ENCODE measurements around the gene LDLR. TPM values are rescaled to one million over a fixed set of nuclear protein-coding genes. Genes with fewer than 3 reads are reported as not detected.
"Not testable (repeated sequence)": the region's sequence is repeated elsewhere in the genome, so short reads cannot be mapped to it uniquely, and the experiment has no call there.

Gene LDLR
- total RNA-seq, 4 donors from 2014 or later: 14.2 to 258 (median 47.5) TPM

GRCh38 chr19:11115042-11115441 is 25.8 kb downstream of the LDLR start:
- intact Hi-C loops (cut with DNase I): no loop called here
- Histone ChIP-seq H3K36me3 (peaks cover 73 to 98% (median 97%) of the 10 kb centered on the region in 4 donors), H3K27ac (replicated peaks in 1 of 4) (no peak overlapping the region), H3K9me3 (no peaks in the 10 kb centered on the region), H3K27me3 (no peaks in the 10 kb centered on the region), H3K4me1 (no peaks in the 10 kb centered on the region), H3K4me3 (no peak overlapping the region)
- no peak for DNase-seq (ENCODE audit: extremely low spot score)
- 96% methylated on average over 5 of the region's 5 CpGs for WGBS
- TF ChIP-seq POLR2AphosphoS5 (IDR thresholded peaks at IDR 0.05) (no peak), EP300 (IDR thresholded peaks at IDR 0.05) (no peak), POLR2A (IDR thresholded peaks at IDR 0.05; ENCODE audit: low read depth) (no peak), CTCF (IDR thresholded peaks at IDR 0.05) (no peak)

GRCh38 chr19:11115895-11116446 is 26.7 kb downstream of the LDLR start:
- H3K27me3 ChIP-seq: no peaks in the 10 kb centered on the region
- no peak overlapping the region for H3K27ac ChIP-seq (replicated peaks in 1 of 4)
- WGBS: 57% methylated on average over 10 of the region's 11 CpGs
- no peaks in the 10 kb centered on the region for H3K9me3 ChIP-seq
- TF ChIP-seq POLR2AphosphoS5 (IDR thresholded peaks at IDR 0.05): no peak
- no peak for TF ChIP-seq POLR2A (IDR thresholded peaks at IDR 0.05; ENCODE audit: low read depth)
- TF ChIP-seq EP300 (IDR thresholded peaks at IDR 0.05): no peak
- TF ChIP-seq CTCF (IDR thresholded peaks at IDR 0.05): no peak
- H3K4me1 ChIP-seq: no peaks in the 10 kb centered on the region
- no peak overlapping the region for H3K4me3 ChIP-seq
- DNase-seq (ENCODE audit: extremely low spot score): no peak
- intact Hi-C loops (cut with DNase I): no loop called here
- H3K36me3 ChIP-seq: peaks cover 74 to 98% (median 97%) of the 10 kb centered on the region in 4 donors

- intact Hi-C loops (cut with DNase I): no loop called here
- 99% methylated on average over 8 of the region's 9 CpGs for WGBS
- TF ChIP-seq POLR2AphosphoS5 (IDR thresholded peaks at IDR 0.05) (no peak), CTCF (IDR thresholded peaks at IDR 0.05) (no peak), EP300 (IDR thresholded peaks at IDR 0.05) (no peak), POLR2A (IDR thresholded peaks at IDR 0.05; ENCODE audit: low read depth) (no peak)
- Histone ChIP-seq H3K27me3 (no peaks in the 10 kb centered on the region), H3K27ac (replicated peaks in 1 of 4) (no peak overlapping the region), H3K36me3 (peaks cover 71 to 98% (median 96%) of the 10 kb centered on the region in 4 donors), H3K4me3 (no peak overlapping the region), H3K9me3 (no peaks in the 10 kb centered on the region), H3K4me1 (no peaks in the 10 kb centered on the region)
- DNase-seq (ENCODE audit: extremely low spot score): no peak
Measured at GRCh38 chr19:11116507-11116906, 27.2 kb downstream of the LDLR start.

GRCh38 chr19:11121963-11122362 is 32.7 kb downstream of the LDLR start:
- intact Hi-C loops (cut with DNase I); H3K4me3 ChIP-seq; H3K9me3 ChIP-seq; DNase-seq (ENCODE audit: extremely low spot score); H3K27me3 ChIP-seq; H3K27ac ChIP-seq (replicated peaks in 1 of 4): not testable (repeated sequence)
- Histone ChIP-seq H3K36me3 (peaks cover 39 to 92% (median 82%) of the 10 kb centered on the region in 4 donors), H3K4me1 (peaks cover 0 to 11% (median 8%) of the 10 kb centered on the region in 4 donors)
- 94% methylated on average over 17 of the region's 17 CpGs for WGBS

GRCh38 chr19:11123114-11123513 is 33.9 kb downstream of the LDLR start:
- H3K27me3 ChIP-seq: no peaks in the 10 kb centered on the region
- 76% methylated on average over 8 of the region's 13 CpGs for WGBS
- no peak overlapping the region for H3K27ac ChIP-seq (replicated peaks in 1 of 4)
- DNase-seq (ENCODE audit: extremely low spot score): no peak
- no peaks in the 10 kb centered on the region for H3K9me3 ChIP-seq
- intact Hi-C loops (cut with DNase I): no loop called here
- no peak overlapping the region for H3K4me3 ChIP-seq
- H3K4me1 ChIP-seq: peaks cover 0 to 11% (median 8%) of the 10 kb centered on the region in 4 donors
- TF ChIP-seq POLR2A (IDR thresholded peaks at IDR 0.05; ENCODE audit: low read depth): no peak
- TF ChIP-seq CTCF (IDR thresholded peaks at IDR 0.05): no peak
- peaks cover 41 to 92% (median 82%) of the 10 kb centered on the region in 4 donors for H3K36me3 ChIP-seq

GRCh38 chr19:11124157-11124556 is 34.9 kb downstream of the LDLR start:
- Histone ChIP-seq H3K36me3 (peaks cover 47 to 94% (median 84%) of the 10 kb centered on the region in 4 donors), H3K4me1 (peaks cover 0 to 12% (median 8%) of the 10 kb centered on the region in 4 donors)
- H3K9me3 ChIP-seq; H3K4me3 ChIP-seq; intact Hi-C loops (cut with DNase I); H3K27me3 ChIP-seq; H3K27ac ChIP-seq (replicated peaks in 1 of 4): not testable (repeated sequence)
- WGBS: 88% methylated on average over 4 of the region's 4 CpGs
- peak; percentile 57 for DNase-seq (ENCODE audit: extremely low spot score)

Data from esophagus muscularis mucosa (tissue), 4 donors.